ENCODE data around the gene BRINP3. TPM values are rescaled to one million over a fixed set of nuclear protein-coding genes. Genes with fewer than 3 reads are reported as not detected.

Gene BRINP3
- total RNA-seq, 1 donor from 2014 or later, result 2.1 TPM

DNA sequence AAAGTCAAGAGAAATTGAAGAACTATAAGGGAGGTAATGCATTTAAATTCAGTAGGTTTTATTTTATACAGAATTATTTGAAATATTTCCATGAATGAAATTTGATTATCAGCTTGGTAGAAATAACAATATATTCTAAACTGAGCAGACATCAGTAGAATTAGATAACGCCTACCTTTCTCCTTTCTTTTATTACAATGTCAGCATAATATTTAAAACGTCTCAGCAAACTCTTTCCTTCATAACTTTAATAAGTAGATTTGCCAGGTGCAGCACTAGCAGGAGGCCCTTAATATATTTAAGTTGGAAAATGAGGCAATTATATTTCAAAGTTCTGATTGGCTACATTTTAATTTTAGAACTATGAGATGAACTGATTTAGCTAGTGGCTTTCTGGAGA is 298.8 kb downstream of the BRINP3 start:
- H3K36me3 ChIP-seq, result no peaks in the 10 kb centered on the region
- DNase-seq (no peak), ATAC-seq (no peak)
- no peak overlapping the region for H3K4me3 ChIP-seq
- TF ChIP-seq CTCF (IDR thresholded peaks at IDR 0.05), result no peak
- no peak overlapping the region for H3K27ac ChIP-seq
- H3K27me3 ChIP-seq (ENCODE audit: low read depth), result no peaks in the 10 kb centered on the region
- H3K9me3 ChIP-seq, result no peaks in the 10 kb centered on the region
- H3K4me1 ChIP-seq, result no peaks in the 10 kb centered on the region
- intact Hi-C loops (cut with DNase I), result no loop called here

GRCh38 chr1:190177555-190177954 is 300.1 kb downstream of the BRINP3 start:
- DNase-seq (no peak), ATAC-seq (no peak)
- no peak overlapping the region for H3K27ac ChIP-seq
- no peaks in the 10 kb centered on the region for H3K36me3 ChIP-seq
- no peaks in the 10 kb centered on the region for H3K27me3 ChIP-seq (ENCODE audit: low read depth)
- intact Hi-C loops (cut with DNase I), result no loop called here
- no peaks in the 10 kb centered on the region for H3K9me3 ChIP-seq
- H3K4me3 ChIP-seq, result no peak overlapping the region
- H3K4me1 ChIP-seq, result no peaks in the 10 kb centered on the region
- TF ChIP-seq CTCF (IDR thresholded peaks at IDR 0.05), result no peak

- intact Hi-C loops (cut with DNase I), result no loop called here
Measured at GRCh38 chr1:190176776-190177175, 300.9 kb downstream of the BRINP3 start.

GRCh38 chr1:190175320-190175719 is 302.3 kb downstream of the BRINP3 start:
- DNase-seq (no peak), ATAC-seq (no peak)
- no peaks in the 10 kb centered on the region for H3K36me3 ChIP-seq
- no peaks in the 10 kb centered on the region for H3K27me3 ChIP-seq (ENCODE audit: low read depth)
- no peaks in the 10 kb centered on the region for H3K9me3 ChIP-seq
- no peaks in the 10 kb centered on the region for H3K4me1 ChIP-seq
- intact Hi-C loops (cut with DNase I), result no loop called here
- H3K4me3 ChIP-seq, result no peak overlapping the region
- no peak overlapping the region for H3K27ac ChIP-seq
- TF ChIP-seq CTCF (IDR thresholded peaks at IDR 0.05), result no peak

More at GRCh38 chr1:190176776-190177175, 300.9 kb downstream of the BRINP3 start:
- DNase-seq (no peak), ATAC-seq (no peak)
- no peaks in the 10 kb centered on the region for H3K9me3 ChIP-seq
- H3K36me3 ChIP-seq, result no peaks in the 10 kb centered on the region
- no peak for TF ChIP-seq CTCF (IDR thresholded peaks at IDR 0.05)
- no peak overlapping the region for H3K4me3 ChIP-seq
- H3K27me3 ChIP-seq (ENCODE audit: low read depth), result no peaks in the 10 kb centered on the region
- no peak overlapping the region for H3K27ac ChIP-seq
- H3K4me1 ChIP-seq, result no peaks in the 10 kb centered on the region

DNA sequence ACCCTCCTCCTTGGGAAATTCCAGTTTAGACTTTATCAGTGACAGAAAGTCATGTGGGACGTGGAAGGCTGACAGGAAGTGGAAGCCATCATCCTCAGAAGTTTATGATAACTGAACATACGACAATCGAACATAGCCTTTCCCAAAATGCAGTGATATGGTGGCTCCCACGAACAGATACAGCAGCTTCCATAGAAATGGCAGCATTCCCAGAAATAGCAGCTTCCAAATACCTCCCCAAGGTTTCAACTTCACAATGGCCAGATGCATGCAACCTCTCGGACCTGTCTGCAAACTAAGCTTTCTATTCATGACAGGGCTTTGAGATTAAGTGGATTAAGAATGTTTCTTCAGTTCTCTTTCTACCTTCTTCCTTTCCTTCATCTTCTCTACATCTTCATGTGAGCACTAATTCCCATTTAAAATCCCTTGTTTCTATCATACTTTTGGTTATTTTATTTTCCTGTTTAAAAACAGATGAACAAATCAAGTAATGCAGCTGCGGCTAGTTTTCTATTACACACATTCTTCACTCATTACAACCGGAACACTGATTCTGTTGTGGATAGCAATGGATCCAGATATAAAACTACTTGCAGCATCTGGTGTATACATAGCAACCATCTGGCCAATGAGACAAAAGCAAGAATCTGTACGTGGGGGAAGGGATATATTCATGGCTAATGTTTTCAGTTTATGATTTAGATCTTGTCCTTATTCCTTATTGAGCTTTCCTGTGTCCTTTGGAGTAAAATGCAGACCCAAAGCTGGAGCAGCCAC is 304.8 kb downstream of the BRINP3 start:
- H3K4me3 ChIP-seq, result no peak overlapping the region
- no peaks in the 10 kb centered on the region for H3K27me3 ChIP-seq (ENCODE audit: low read depth)
- no peaks in the 10 kb centered on the region for H3K4me1 ChIP-seq
- intact Hi-C loops (cut with DNase I), result no loop called here
- no peak for TF ChIP-seq CTCF (IDR thresholded peaks at IDR 0.05)
- H3K27ac ChIP-seq, result no peak overlapping the region
- DNase-seq (no peak), ATAC-seq (no peak)
- H3K36me3 ChIP-seq, result no peaks in the 10 kb centered on the region
- H3K9me3 ChIP-seq, result no peaks in the 10 kb centered on the region
